ENCODE measurements around the gene CDCA7L. TPM values are rescaled to one million over a fixed set of nuclear protein-coding genes. Genes with fewer than 3 reads are reported as not detected.
A peak's percentile ranks its signal among the peaks of the same experiment; 100 is the strongest.

The CDCA7L gene
- total and polyA plus RNA-seq, 7 experiments from 2014 or later: 24.3 to 70.4 (median 46.7) TPM

DNA sequence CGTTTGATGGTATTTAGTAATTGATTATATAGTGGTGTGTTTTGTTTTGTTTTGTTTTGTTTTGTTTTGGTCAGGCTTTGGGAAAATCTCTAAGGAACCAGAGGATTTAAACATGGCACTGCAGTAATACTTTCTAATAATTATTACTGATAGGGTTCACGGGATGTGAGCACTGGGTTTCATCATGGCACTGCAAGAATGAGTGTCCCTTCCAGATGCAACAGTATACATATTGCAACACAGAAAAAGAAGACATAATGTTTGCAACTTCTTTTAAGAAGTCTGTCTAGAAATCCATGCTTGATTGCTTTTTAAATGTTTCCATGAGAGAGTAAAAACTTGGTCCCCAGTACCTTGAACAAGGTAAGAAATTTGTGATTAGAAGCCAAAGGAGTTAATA, 2.2 kb upstream of the CDCA7L start:
- peak overlapping the region in 7 of 9 donors; percentile 5 to 76 (median 45) for H3K27ac Mint-ChIP-seq

DNA sequence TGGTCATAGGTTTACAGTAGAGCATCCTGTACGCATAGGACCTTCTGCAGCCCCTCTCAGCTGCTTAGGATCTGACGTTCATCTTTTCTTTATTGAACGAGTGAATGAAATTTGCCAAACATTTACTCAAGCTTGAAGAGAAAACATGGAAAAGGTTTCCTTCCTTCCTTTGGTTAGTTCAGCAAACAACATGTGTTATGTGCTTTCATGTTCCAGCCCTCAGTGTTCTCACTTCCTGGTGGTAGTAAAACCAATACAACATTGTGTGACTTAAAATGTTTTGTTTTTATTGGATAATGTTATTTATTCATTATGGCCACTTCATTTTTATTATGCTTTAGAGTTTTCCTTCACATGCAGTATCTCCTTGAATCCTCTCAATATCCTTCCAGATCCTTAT, 1.4 kb upstream of the CDCA7L start:
- Histone ChIP-seq H3K36me3 (ENCODE audit: control insufficient read depth in 2 of 3, insufficient read depth in 3 of 3, low read length in 3 of 3) (peaks cover 0 to 3% (median 0%) of the 10 kb centered on the region in 3 experiments), H3K4me3 (ENCODE audit: low read length) (no peak overlapping the region), H3K27ac (ENCODE audit: low read depth, low read length) (no peak overlapping the region), H3K4me1 (ENCODE audit: control insufficient read depth in 2 of 2, insufficient read depth in 2 of 2, low read length in 2 of 2) (peaks cover 0 to 24% of the 10 kb centered on the region in 2 donors), H3K27me3 (ENCODE audit: control insufficient read depth in 2 of 2, insufficient read depth in 2 of 2, low read length in 2 of 2) (no peaks in the 10 kb centered on the region), H3K9me3 (ENCODE audit: control insufficient read depth in 2 of 3, low read length in 3 of 3) (no peaks in the 10 kb centered on the region)
- Mint-ChIP-seq H3K27me3 (peaks cover 0 to 22% (median 0%) of the 10 kb centered on the region in 5 donors), H3K4me1 (peaks cover 20 to 65% (median 50%) of the 10 kb centered on the region in 7 donors), H3K9me3 (no peaks in the 10 kb centered on the region), H3K4me3 (peak overlapping the region in 9 of 10 donors; percentile 1 to 46 (median 16)), H3K36me3 (peaks cover 0 to 3% (median 0%) of the 10 kb centered on the region in 5 donors), H3K27ac (peak overlapping the region in 4 of 9 donors; percentile 2 to 76 (median 18))
- DNase-seq (no peak), ATAC-seq (no peak)
- intact Hi-C loops (cut with micrococcal nuclease): loop anchor here (2.0 to 10.0 kb wide), 3 partner anchors 48 to 1160 kb away; partner anchors contain the start of genes HYCC1 (in 1 of the 2) and KLHL7 (in 1 of the 2)
- ChIA-PET CTCF (no interaction called here), POLR2A (interaction anchor here (0.7 kb wide), 1 partner anchor 18 kb away, joined by 3 read pairs; no protein-coding TSS in a partner anchor)

More for the DNA sequence above, 2.2 kb upstream of the CDCA7L start:
- peak overlapping the region in 4 of 10 donors; percentile 3 to 37 (median 16) for H3K4me3 Mint-ChIP-seq
- H3K27me3 ChIP-seq (ENCODE audit: control insufficient read depth in 2 of 2, insufficient read depth in 2 of 2, low read length in 2 of 2): no peaks in the 10 kb centered on the region
- ChIA-PET CTCF (no interaction called here), POLR2A (interaction anchor here (0.6 to 0.7 kb wide), 2 partner anchors 17 to 35 kb away, joined by 3 read pairs; no protein-coding TSS in a partner anchor)
- H3K9me3 Mint-ChIP-seq: no peaks in the 10 kb centered on the region
- H3K4me3 ChIP-seq (ENCODE audit: low read length): no peak overlapping the region
- intact Hi-C loops (cut with micrococcal nuclease): loop anchor here (2.0 to 10.0 kb wide), 3 partner anchors 49 to 1159 kb away; partner anchors contain the start of genes HYCC1 (in 1 of the 2) and KLHL7 (in 1 of the 2)
- peaks cover 13 to 56% (median 41%) of the 10 kb centered on the region in 7 donors for H3K4me1 Mint-ChIP-seq
- H3K27ac ChIP-seq (ENCODE audit: low read depth, low read length): no peak overlapping the region
- H3K27me3 Mint-ChIP-seq: peaks cover 0 to 24% (median 0%) of the 10 kb centered on the region in 5 donors
- peaks cover 0 to 21% of the 10 kb centered on the region in 2 donors for H3K4me1 ChIP-seq (ENCODE audit: control insufficient read depth in 2 of 2, insufficient read depth in 2 of 2, low read length in 2 of 2)
- H3K36me3 ChIP-seq (ENCODE audit: control insufficient read depth in 2 of 3, insufficient read depth in 3 of 3, low read length in 3 of 3): peaks cover 0 to 3% (median 0%) of the 10 kb centered on the region in 3 experiments
- H3K36me3 Mint-ChIP-seq: peaks cover 0 to 3% (median 0%) of the 10 kb centered on the region in 5 donors
- DNase-seq: no peak
- no peaks in the 10 kb centered on the region for H3K9me3 ChIP-seq (ENCODE audit: control insufficient read depth in 2 of 3, low read length in 3 of 3)
- no peak for ATAC-seq

DNA sequence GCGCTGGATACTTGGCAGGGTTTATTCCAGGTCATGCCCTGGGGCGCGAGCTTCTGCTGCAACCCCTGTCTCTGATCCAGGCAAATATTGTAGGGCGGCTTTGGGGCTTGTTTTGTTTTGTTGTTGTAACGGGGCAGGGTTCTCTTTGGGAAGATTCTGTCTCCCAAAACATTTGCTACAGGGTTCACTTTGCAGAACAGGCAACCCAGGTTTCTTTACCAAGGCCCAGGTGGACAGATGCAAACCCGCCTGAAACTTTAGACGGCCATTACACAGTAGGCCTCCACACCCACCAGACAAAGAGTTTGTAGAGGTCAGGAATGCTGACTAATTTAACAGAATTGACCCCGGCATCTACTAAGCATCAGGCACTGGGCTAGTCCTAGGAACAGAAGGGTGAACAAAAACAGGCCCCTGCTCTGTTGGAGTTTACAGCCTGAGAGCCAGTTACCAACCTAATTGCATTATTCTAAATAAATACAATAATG, 567 bp upstream of the CDCA7L start:
- POLR2A ChIA-PET: interaction anchor here (0.7 to 1.2 kb wide), 2 partner anchors 78 to 877 kb away, joined by 3 read pairs; partner anchors contain the start of gene TOMM7
- Mint-ChIP-seq H3K36me3 (peaks cover 0 to 3% (median 0%) of the 10 kb centered on the region in 5 donors), H3K27ac (peak overlapping the region in 7 of 9 donors; percentile 15 to 85 (median 71)), H3K4me1 (peaks cover 27 to 73% (median 58%) of the 10 kb centered on the region in 7 donors), H3K4me3 (peak overlapping the region; percentile 86 to 95 (median 92)), H3K9me3 (no peaks in the 10 kb centered on the region), H3K27me3 (peaks cover 0 to 20% (median 0%) of the 10 kb centered on the region in 5 donors)
- Histone ChIP-seq H3K27ac (ENCODE audit: low read depth, low read length) (no peak overlapping the region), H3K9me3 (ENCODE audit: control insufficient read depth in 2 of 3, low read length in 3 of 3) (no peaks in the 10 kb centered on the region), H3K4me3 (ENCODE audit: low read length) (peak overlapping the region; percentile 57), H3K4me1 (ENCODE audit: control insufficient read depth in 2 of 2, insufficient read depth in 2 of 2, low read length in 2 of 2) (peaks cover 0 to 32% of the 10 kb centered on the region in 2 donors), H3K27me3 (ENCODE audit: control insufficient read depth in 2 of 2, insufficient read depth in 2 of 2, low read length in 2 of 2) (no peaks in the 10 kb centered on the region), H3K36me3 (ENCODE audit: control insufficient read depth in 2 of 3, insufficient read depth in 3 of 3, low read length in 3 of 3) (peaks cover 0 to 3% (median 0%) of the 10 kb centered on the region in 3 experiments)
- CTCF ChIA-PET: no interaction called here
- ATAC-seq (no peak), DNase-seq (no peak)
- intact Hi-C loops (cut with micrococcal nuclease): loop anchor here (2.0 to 10.0 kb wide), 3 partner anchors 47 to 1161 kb away; partner anchors contain the start of genes HYCC1 (in 1 of the 2) and KLHL7 (in 1 of the 2)

DNA sequence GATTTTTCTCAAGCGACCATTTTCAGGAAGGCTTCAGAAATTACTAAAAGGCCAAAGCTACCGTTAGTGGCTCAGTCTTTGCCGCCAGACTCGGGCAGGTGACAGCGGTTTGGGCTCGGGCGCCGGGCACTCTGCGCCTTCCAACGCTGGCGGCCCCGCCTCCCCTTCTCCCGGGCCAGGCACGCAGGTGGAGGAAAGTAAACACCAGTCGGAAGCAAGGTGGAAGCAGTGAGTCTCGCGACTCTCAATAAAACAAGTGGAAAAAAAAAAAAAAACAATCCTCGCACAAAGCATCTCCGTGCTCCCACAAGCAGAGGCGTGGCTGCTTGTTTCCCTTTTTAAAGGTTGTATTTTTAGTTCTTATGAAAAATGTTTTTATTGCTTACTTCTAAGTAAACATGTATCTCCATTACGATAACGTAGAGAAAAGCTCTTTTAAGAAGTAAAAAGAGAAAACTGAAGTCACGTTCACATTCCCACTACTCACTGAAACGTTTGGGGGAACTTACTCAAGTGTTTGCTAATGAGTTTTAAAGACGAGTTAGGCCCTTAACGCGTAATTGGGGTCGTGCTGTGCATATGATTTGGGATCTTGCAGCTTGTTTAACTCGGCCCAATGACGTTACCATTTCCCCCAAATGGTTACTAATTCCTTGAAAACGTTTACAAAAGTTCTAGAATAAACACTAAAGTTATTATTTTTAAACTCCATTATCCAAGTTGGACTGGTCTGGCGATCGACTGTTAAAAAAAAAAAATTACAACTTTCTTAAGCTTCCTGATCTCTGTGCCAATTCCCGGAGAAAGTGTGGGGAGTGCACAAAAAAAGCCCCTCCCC, 864 bp downstream of the CDCA7L start:
- peaks cover 0 to 3% (median 0%) of the 10 kb centered on the region in 3 experiments for H3K36me3 ChIP-seq (ENCODE audit: control insufficient read depth in 2 of 3, insufficient read depth in 3 of 3, low read length in 3 of 3)
- intact Hi-C loops (cut with micrococcal nuclease): loop anchor here (1.0 to 10.0 kb wide), 9 partner anchors 22 to 1162 kb away; partner anchors contain the start of genes HYCC1 (in 1 of the 2), KLHL7 (in 1 of the 2) and TOMM7 (in 1 of the 2)
- H3K27ac ChIP-seq (ENCODE audit: low read depth, low read length): peak overlapping the region; percentile 56
- ATAC-seq (peak; percentile 19), DNase-seq (peak in 7 of 9 donors; percentile 22 to 66 (median 31))
- Mint-ChIP-seq H3K27me3 (peaks cover 0 to 16% (median 0%) of the 10 kb centered on the region in 5 donors), H3K4me3 (peak overlapping the region; percentile 86 to 95 (median 92)), H3K9me3 (no peaks in the 10 kb centered on the region), H3K36me3 (peaks cover 0 to 3% (median 0%) of the 10 kb centered on the region in 5 donors), H3K27ac (peak overlapping the region; percentile 52 to 89 (median 80)), H3K4me1 (peaks cover 31 to 87% (median 68%) of the 10 kb centered on the region in 7 donors)
- H3K9me3 ChIP-seq (ENCODE audit: control insufficient read depth in 2 of 3, low read length in 3 of 3): no peaks in the 10 kb centered on the region
- CTCF ChIA-PET: interaction anchor here (0.5 to 1.0 kb wide), 4 partner anchors 9 to 274 kb away, joined by 3 read pairs; no protein-coding TSS in a partner anchor
- peak overlapping the region; percentile 57 for H3K4me3 ChIP-seq (ENCODE audit: low read length)
- POLR2A ChIA-PET: interaction anchor here (0.5 to 1.2 kb wide), 9 partner anchors 10 to 585 kb away, joined by 3 to 12 read pairs (median 3); partner anchors contain the start of gene SP4
- H3K27me3 ChIP-seq (ENCODE audit: control insufficient read depth in 2 of 2, insufficient read depth in 2 of 2, low read length in 2 of 2): no peaks in the 10 kb centered on the region
- H3K4me1 ChIP-seq (ENCODE audit: control insufficient read depth in 2 of 2, insufficient read depth in 2 of 2, low read length in 2 of 2): peaks cover 0 to 33% of the 10 kb centered on the region in 2 donors

DNA sequence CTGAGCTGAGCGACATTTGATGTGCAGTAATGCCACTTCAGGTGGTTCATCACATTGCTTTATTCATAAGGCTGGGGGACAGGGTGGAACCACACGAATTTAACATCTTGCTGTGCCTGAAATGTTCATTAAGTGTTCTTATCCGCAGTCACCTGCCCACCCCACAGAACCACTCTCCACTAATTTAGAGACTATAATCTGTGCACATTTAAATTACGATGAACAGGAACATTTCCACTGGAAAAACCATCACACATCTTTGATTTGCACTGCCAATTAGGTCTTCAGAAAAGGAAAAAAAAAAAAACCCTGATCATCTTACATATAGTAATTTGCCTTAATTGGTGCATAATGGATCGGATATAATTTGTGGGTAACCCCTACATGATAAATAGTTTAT, 2.3 kb downstream of the CDCA7L start:
- peaks cover 0 to 3% (median 0%) of the 10 kb centered on the region in 3 experiments for H3K36me3 ChIP-seq (ENCODE audit: control insufficient read depth in 2 of 3, insufficient read depth in 3 of 3, low read length in 3 of 3)
- intact Hi-C loops (cut with micrococcal nuclease): loop anchor here in 1 of 2 donors (10.0 kb wide), 1 partner anchor 1071 kb away; the partner anchor contains the start of gene HYCC1
- H3K27ac Mint-ChIP-seq: peak overlapping the region in 1 of 9 donors; percentile 36
- peaks cover 36 to 88% (median 73%) of the 10 kb centered on the region in 7 donors for H3K4me1 Mint-ChIP-seq
- no peaks in the 10 kb centered on the region for H3K27me3 ChIP-seq (ENCODE audit: control insufficient read depth in 2 of 2, insufficient read depth in 2 of 2, low read length in 2 of 2)
- H3K4me1 ChIP-seq (ENCODE audit: control insufficient read depth in 2 of 2, insufficient read depth in 2 of 2, low read length in 2 of 2): peaks cover 0 to 37% of the 10 kb centered on the region in 2 donors
- peak overlapping the region; percentile 1 to 92 (median 70) for H3K4me3 Mint-ChIP-seq
- ATAC-seq (no peak), DNase-seq (no peak)
- H3K27ac ChIP-seq (ENCODE audit: low read depth, low read length): no peak overlapping the region
- no peaks in the 10 kb centered on the region for H3K9me3 ChIP-seq (ENCODE audit: control insufficient read depth in 2 of 3, low read length in 3 of 3)
- CTCF ChIA-PET: interaction anchor here (0.6 to 0.8 kb wide), 2 partner anchors 31 to 136 kb away, joined by 3 to 4 read pairs; no protein-coding TSS in a partner anchor
- POLR2A ChIA-PET: interaction anchor here (0.6 to 1.1 kb wide), 3 partner anchors 12 to 32 kb away, joined by 3 to 5 read pairs (median 3); no protein-coding TSS in a partner anchor
- H3K4me3 ChIP-seq (ENCODE audit: low read length): no peak overlapping the region
- H3K36me3 Mint-ChIP-seq: peaks cover 0 to 6% (median 5%) of the 10 kb centered on the region in 5 donors
- no peaks in the 10 kb centered on the region for H3K9me3 Mint-ChIP-seq
- H3K27me3 Mint-ChIP-seq: peaks cover 0 to 8% (median 0%) of the 10 kb centered on the region in 5 donors
